GM12873 (cell line): Measurements from ENCODE around the gene DCXR.

Experiments used
- CTCF ChIP-seq: IDR thresholded peaks from 2 replicates; pipeline ENCODE4 v1.5.1; 2012; ENCODE audit warnings: low read depth, mild to moderate bottlenecking, moderate library complexity, low read length, control low read depth; ENCODE audit not compliant: insufficient read depth; ENCODE audit errors: missing control alignments

Gene DCXR

GRCh38 chr17:82037092-82037888, at the start of gene DCXR:
DCXR (minus strand) TSS chr17:82037697; CDS start chr17:82037682, 15 bp downstream.
- TF ChIP-seq CTCF: peak; percentile 84

- TF ChIP-seq CTCF: no peak
These were observed 48.7 kb upstream of the DCXR start for GRCh38 chr17:82085931-82086764.

- no peak for TF ChIP-seq CTCF
These were observed 47.7 kb upstream of the DCXR start for GRCh38 chr17:82085031-82085861.

GRCh38 chr17:82084373-82085030, 47.0 kb upstream of the DCXR start:
- TF ChIP-seq CTCF: no peak

GRCh38 chr17:82083533-82084359, 46.2 kb upstream of the DCXR start:
- no peak for TF ChIP-seq CTCF

- TF ChIP-seq CTCF: no peak
These were observed 45.5 kb upstream of the DCXR start for GRCh38 chr17:82083009-82083408.
